Body of pancreas (tissue), 4 donors: ENCODE data around the gene INPP5D. TPM values are rescaled to one million over a fixed set of nuclear protein-coding genes. Genes with fewer than 3 reads are reported as not detected.

ENCODE experiments used
- ATAC-seq: fragments of 150-250 bp; one replicate; pipeline ENCODE4 v1.9.1; 2016
- DNase-seq, 4 donors: peaks; one replicate each; pipeline ENCODE4 v3.0.0-alpha.2; 2019
- H3K27ac ChIP-seq, 4 donors: fragments of 200-600 bp; sonication (generic); 1 replicate in 3 of 4; 2 replicates in 1 of 4; pipeline versions ENCODE4 v1.5.1 to v1.6.1; 2016 to 2019; ENCODE audit warnings: mild to moderate bottlenecking in 1 of 4, mixed read lengths in 1 of 4, moderate library complexity in 1 of 4
- H3K27me3 ChIP-seq, 2 donors: fragments of 200-600 bp; sonication (generic); one replicate each; pipeline ENCODE4 v1.6.0; 2016; ENCODE audit warnings: mild to moderate bottlenecking in 1 of 2
- H3K36me3 ChIP-seq, 2 donors: fragments of 200-600 bp; sonication (generic); replicated peaks in 1 of 2; 2 replicates each; pipeline ENCODE4 v1.5.1; 2016; ENCODE audit warnings: low read depth in 2 of 2; ENCODE audit not compliant: insufficient read depth in 1 of 2
- H3K4me1 ChIP-seq: fragments of 200-600 bp; sonication (generic); one replicate; pipeline ENCODE4 v1.6.0; 2016
- H3K4me3 ChIP-seq, 2 donors: fragments of 200-600 bp; sonication (generic); 1 replicate in 1 of 2; 2 replicates in 1 of 2; pipeline ENCODE4 v1.5.1; 2016 to 2019
- H3K9me3 ChIP-seq, 3 donors: fragments of 200-600 bp; sonication (generic); 1 replicate in 2 of 3; 2 replicates in 1 of 3; pipeline ENCODE4 v1.5.1; 2016
- POLR2A ChIP-seq, 3 donors: fragments of 450-650 bp; IDR thresholded peaks; one replicate each; pipeline ENCODE4 v1.6.1; 2016; ENCODE audit warnings: antibody characterized with exemption in 3 of 3, mild to moderate bottlenecking in 2 of 3
- WGBS, 2 donors: methylation state at CpG; one replicate each; pipeline ENCODE4 v1.1.5; 2017; 5-methylcytosine and 5-hydroxymethylcytosine counted together
- intact Hi-C: fragments of 100-400 bp; cut with DNase I; formaldehyde crosslinking; loops from one replicate; pipeline ENCODE4 v1.15.1; 2023
- total RNA-seq, 2 donors: library from RNA; depleted of rRNA; stranded (reverse); fragments of >200 nt; gene quantifications; one replicate each; pipeline ENCODE4 v1.1.0, GENCODE V29; 2016
- TF ChIP-seq, protein P1 (sequence below), 7 experiments: fragments of 450-650 bp in 4 of 7; fragments of 200-600 bp in 3 of 7; sonication (generic) in 3 of 7; IDR thresholded peaks; one replicate each; pipeline ENCODE4 v1.5.1; 2016 to 2019; ENCODE audit warnings: antibody characterized with exemption in 7 of 7

INPP5D gene
- total RNA-seq, 2 donors from 2014 or later, result 0.99 to 8.8 TPM

DNA sequence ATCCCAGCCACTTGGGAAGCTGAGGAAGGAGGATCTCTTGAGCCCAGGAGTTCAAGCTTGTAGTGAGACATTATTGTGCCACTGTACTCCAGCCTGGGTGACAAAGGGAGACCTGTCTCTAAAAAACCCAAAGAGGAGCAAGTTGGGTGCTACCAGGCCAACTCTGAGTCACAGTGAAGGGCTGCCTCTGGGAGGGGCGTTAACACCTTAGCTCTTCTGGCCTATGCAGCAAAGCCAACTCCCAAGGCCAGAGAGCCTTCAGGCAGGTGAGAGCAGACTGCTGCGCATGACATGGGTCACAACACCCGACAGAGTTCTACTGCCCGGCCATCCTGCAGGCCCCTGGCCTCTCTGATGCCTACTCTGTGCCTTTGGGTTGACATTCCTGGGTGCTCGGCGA lies 158.7 kb downstream of the INPP5D start:
- Histone ChIP-seq H3K27me3 (no peaks in the 10 kb centered on the region), H3K4me3 (no peak overlapping the region), H3K9me3 (no peaks in the 10 kb centered on the region), H3K36me3 (no peaks in the 10 kb centered on the region), H3K27ac (no peak overlapping the region), H3K4me1 (peaks cover 8% of the 10 kb centered on the region)
- DNase-seq (no peak), ATAC-seq (no peak)
- 94 to 97% methylated on average over 3 to 6 of the region's 6 CpGs for WGBS, 2 donors
- TF ChIP-seq POLR2A (IDR thresholded peaks at IDR 0.05), result no peak
- TF ChIP-seq, protein P1, sequence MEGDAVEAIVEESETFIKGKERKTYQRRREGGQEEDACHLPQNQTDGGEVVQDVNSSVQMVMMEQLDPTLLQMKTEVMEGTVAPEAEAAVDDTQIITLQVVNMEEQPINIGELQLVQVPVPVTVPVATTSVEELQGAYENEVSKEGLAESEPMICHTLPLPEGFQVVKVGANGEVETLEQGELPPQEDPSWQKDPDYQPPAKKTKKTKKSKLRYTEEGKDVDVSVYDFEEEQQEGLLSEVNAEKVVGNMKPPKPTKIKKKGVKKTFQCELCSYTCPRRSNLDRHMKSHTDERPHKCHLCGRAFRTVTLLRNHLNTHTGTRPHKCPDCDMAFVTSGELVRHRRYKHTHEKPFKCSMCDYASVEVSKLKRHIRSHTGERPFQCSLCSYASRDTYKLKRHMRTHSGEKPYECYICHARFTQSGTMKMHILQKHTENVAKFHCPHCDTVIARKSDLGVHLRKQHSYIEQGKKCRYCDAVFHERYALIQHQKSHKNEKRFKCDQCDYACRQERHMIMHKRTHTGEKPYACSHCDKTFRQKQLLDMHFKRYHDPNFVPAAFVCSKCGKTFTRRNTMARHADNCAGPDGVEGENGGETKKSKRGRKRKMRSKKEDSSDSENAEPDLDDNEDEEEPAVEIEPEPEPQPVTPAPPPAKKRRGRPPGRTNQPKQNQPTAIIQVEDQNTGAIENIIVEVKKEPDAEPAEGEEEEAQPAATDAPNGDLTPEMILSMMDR (IDR thresholded peaks at IDR 0.05), result no peak
- intact Hi-C loops, result no loop called here

DNA sequence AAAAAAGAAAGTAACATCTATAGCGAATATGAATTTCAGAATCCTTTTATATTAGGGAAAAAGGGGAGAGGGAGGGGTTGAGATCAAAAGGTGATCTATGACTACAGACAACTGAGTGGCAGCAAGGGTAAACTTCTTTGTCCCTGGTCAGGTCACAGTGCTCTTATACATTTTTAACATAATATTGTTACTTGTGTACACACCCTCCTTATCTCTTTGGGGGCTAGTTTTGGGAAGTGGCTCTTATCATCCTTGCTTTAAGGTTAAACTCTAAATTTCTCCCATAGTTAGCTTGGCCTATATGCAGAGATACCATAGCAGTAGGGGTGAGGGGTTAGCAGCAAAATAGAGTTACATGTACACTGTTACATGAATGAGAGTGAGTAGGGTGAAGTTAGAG lies 159.7 kb downstream of the INPP5D start:
- Histone ChIP-seq H3K27me3 (no peaks in the 10 kb centered on the region), H3K4me3 (no peak overlapping the region), H3K36me3 (no peaks in the 10 kb centered on the region), H3K27ac (no peak overlapping the region), H3K4me1 (peaks cover 8% of the 10 kb centered on the region), H3K9me3 (no peaks in the 10 kb centered on the region)
- 89 to 93% methylated on average over 1 of the region's 1 CpG for WGBS, 2 donors
- intact Hi-C loops, result no loop called here
- no peak for TF ChIP-seq POLR2A (IDR thresholded peaks at IDR 0.05)
- TF ChIP-seq, protein P1 (IDR thresholded peaks at IDR 0.05), result no peak
- ATAC-seq (no peak), DNase-seq (no peak)

DNA sequence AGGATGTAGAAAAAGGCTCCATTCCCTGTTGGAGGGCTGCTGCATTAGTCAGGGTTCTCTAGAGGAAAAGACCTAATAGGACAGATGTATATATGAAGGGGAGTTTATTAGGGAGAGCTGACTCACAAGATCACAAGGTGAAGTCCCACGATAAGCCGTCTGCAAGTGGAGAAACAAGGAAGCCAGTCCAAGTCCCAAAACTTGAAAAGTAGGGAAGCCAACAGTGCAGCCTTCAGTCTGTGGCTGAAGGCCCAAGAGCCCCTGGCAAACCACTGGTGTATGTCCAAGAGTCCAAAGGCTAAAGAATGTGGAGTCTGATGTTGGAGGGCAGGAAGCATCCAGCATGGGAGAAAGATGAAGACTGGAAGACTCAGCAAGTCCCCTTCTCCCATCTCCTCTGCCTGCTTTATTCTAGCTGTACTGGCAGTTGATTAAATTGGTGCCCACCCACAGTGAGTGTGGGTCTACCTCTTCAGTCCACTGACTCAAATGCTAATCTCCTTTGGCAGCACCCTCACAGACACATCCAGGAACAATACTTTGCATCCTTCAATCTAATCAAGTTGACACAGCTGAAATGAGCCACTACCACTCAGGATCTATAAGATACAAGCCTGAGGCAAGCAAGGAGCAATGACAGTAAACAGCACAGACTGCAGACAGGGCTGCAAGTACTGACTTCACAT lies 161.4 kb downstream of the INPP5D start:
- no peak overlapping the region for H3K27ac ChIP-seq
- 24 to 50% methylated on average over 2 of the region's 2 CpGs for WGBS, 2 donors
- intact Hi-C loops, result no loop called here
- ATAC-seq (no peak), DNase-seq (no peak)
- H3K36me3 ChIP-seq, result no peaks in the 10 kb centered on the region
- TF ChIP-seq, protein P1 (IDR thresholded peaks at IDR 0.05), result no peak
- TF ChIP-seq POLR2A (IDR thresholded peaks at IDR 0.05), result no peak
- peaks cover 8% of the 10 kb centered on the region for H3K4me1 ChIP-seq
- no peaks in the 10 kb centered on the region for H3K9me3 ChIP-seq
- H3K4me3 ChIP-seq, result no peak overlapping the region
- no peaks in the 10 kb centered on the region for H3K27me3 ChIP-seq

DNA sequence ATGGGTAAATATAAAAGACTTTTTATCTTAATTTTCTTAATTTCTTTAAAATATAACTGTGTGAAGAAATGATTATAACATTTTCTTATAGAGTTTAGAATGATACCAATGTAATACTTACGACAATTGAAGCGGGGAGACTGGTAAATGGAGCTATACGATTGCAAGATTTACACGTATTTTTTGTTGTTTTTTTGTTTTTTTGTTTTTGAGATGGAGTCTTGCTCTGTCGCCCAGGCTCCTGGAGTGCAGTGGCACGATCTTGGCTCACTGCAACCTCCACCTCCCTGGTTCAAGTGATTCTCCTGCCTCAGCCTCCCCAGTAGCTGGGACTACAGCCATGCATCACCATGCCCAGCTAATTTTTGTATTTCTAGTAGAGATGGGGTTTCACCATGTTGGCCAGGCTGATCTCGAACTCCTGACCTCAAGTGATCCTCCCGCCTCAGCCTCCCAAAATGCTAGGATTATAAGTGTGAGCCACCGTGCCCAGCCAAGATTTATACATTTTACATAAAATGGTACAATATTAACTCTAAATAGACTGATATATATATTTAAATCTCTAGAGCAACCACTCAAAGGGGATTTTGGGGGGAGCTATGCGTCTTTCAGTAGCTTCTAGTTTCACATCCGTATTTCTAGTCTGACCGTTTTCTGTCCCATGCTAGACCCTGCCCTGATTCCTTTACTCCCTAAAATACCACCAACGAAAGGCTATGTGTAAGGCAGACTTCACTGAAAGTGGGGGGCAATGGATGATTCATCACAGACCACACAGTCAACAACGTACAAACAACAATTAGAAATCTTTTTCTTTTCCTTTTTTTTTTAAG lies 163.1 kb downstream of the INPP5D start:
- Histone ChIP-seq H3K27me3 (no peaks in the 10 kb centered on the region), H3K36me3 (no peaks in the 10 kb centered on the region), H3K9me3 (no peaks in the 10 kb centered on the region), H3K4me1 (peaks cover 8% of the 10 kb centered on the region), H3K27ac (no peak overlapping the region), H3K4me3 (no peak overlapping the region)
- intact Hi-C loops, result no loop called here
- DNase-seq (no peak), ATAC-seq (no peak)
- 77 to 82% methylated on average over 14 of the region's 14 CpGs for WGBS, 2 donors
- TF ChIP-seq, protein P1 (IDR thresholded peaks at IDR 0.05), result no peak
- no peak for TF ChIP-seq POLR2A (IDR thresholded peaks at IDR 0.05)
